ENCODE data around the gene PVALB.

The PVALB gene

GRCh38 chr22:36809351-36809750 lies 7.5 kb downstream of the PVALB start:
- FAIRE-seq: no peak

GRCh38 chr22:36808721-36809344 lies 8.0 kb downstream of the PVALB start:
- FAIRE-seq: no peak

GRCh38 chr22:36807627-36808026 lies 9.2 kb downstream of the PVALB start:
- no peak for FAIRE-seq

- no peak for FAIRE-seq
These were observed 10.0 kb downstream of the PVALB start for GRCh38 chr22:36806835-36807234.

GRCh38 chr22:36803358-36803757 lies 13.5 kb downstream of the PVALB start:
- no peak for FAIRE-seq

GRCh38 chr22:36798674-36799066 lies 18.2 kb downstream of the PVALB start:
- no peak for FAIRE-seq

- no peak for FAIRE-seq
These were observed 18.7 kb downstream of the PVALB start for GRCh38 chr22:36797911-36798673.

- no peak for FAIRE-seq
These were observed 19.5 kb downstream of the PVALB start for GRCh38 chr22:36797374-36797773.

- no peak for FAIRE-seq
These were observed 20.2 kb downstream of the PVALB start for GRCh38 chr22:36796552-36797175.

GRCh38 chr22:36795633-36796032 lies 21.2 kb downstream of the PVALB start:
- no peak for FAIRE-seq

- FAIRE-seq: no peak
These were observed 26.2 kb downstream of the PVALB start for GRCh38 chr22:36790648-36791047.

- no peak for FAIRE-seq
These were observed 29.4 kb downstream of the PVALB start for GRCh38 chr22:36787204-36787988.

GRCh38 chr22:36783743-36784142 lies 33.1 kb downstream of the PVALB start:
- no peak for FAIRE-seq

- FAIRE-seq: no peak
These were observed 34.9 kb downstream of the PVALB start for GRCh38 chr22:36781656-36782627.

- no peak for FAIRE-seq
These were observed 38.8 kb downstream of the PVALB start for GRCh38 chr22:36778020-36778419.

- no peak for FAIRE-seq
These were observed 40.1 kb downstream of the PVALB start for GRCh38 chr22:36776722-36777121.

GRCh38 chr22:36775964-36776669 lies 40.7 kb downstream of the PVALB start, which contains the start of gene IFT27:
Gene IFT27, minus strand, starts transcription at chr22:36776119. Its CDS starts 412 bp downstream, at chr22:36775707.
- FAIRE-seq: peak; percentile 100

- no peak for FAIRE-seq
These were observed 41.3 kb downstream of the PVALB start for GRCh38 chr22:36775586-36775963.

GRCh38 chr22:36773935-36774334 lies 42.9 kb downstream of the PVALB start:
- FAIRE-seq: peak; percentile 33

- no peak for FAIRE-seq
These were observed 44.4 kb downstream of the PVALB start for GRCh38 chr22:36772451-36772850.

GRCh38 chr22:36771356-36772063 lies 45.3 kb downstream of the PVALB start:
- no peak for FAIRE-seq
